Measurements from ENCODE around the gene CYP26C1. TPM values are rescaled to one million over a fixed set of nuclear protein-coding genes. Genes with fewer than 3 reads are reported as not detected.

CYP26C1 gene
- total RNA-seq, 1 experiment from 2014 or later: 0.07 TPM

GRCh38 chr10:93077860-93078337 lies 17.3 kb downstream of the CYP26C1 start:
- Histone ChIP-seq H3K79me2 (ENCODE audit: insufficient read depth, low read length) (no peaks in the 10 kb centered on the region), H3K27ac (ENCODE audit: low read depth, low read length) (no peak overlapping the region), H2AFZ (ENCODE audit: low read depth, low read length, poor library complexity, severe bottlenecking) (no peak overlapping the region), H3K9ac (ENCODE audit: low read length) (no peak overlapping the region), H3K36me3 (ENCODE audit: control insufficient read depth in 1 of 2, insufficient read depth in 2 of 2, low read length in 2 of 2) (no peaks in the 10 kb centered on the region), H3K27me3 (ENCODE audit: insufficient read depth, low read length) (no peaks in the 10 kb centered on the region), H3K9me3 (ENCODE audit: control insufficient read depth in 1 of 2, insufficient read depth in 1 of 2, low read depth in 1 of 2, low read length in 2 of 2) (no peaks in the 10 kb centered on the region), H3K9me2 (ENCODE audit: insufficient read depth) (no peaks in the 10 kb centered on the region), H4K20me1 (ENCODE audit: insufficient read depth) (no peaks in the 10 kb centered on the region), H3K4me3 (replicated peaks in 1 of 2; ENCODE audit: low read depth in 1 of 2, low read length in 2 of 2) (no peak overlapping the region), H3K4me2 (ENCODE audit: low read length) (no peak overlapping the region), H3K4me1 (ENCODE audit: control insufficient read depth in 1 of 2, insufficient read depth in 2 of 2, low read length in 2 of 2) (peaks cover 8 to 23% of the 10 kb centered on the region in 2 experiments; a peak in 2 of 4 replicates)
- ChIA-PET RAD21 (ENCODE audit: low non-redundant PET in 1 of 2, low total read pairs in 2 of 2, uncharacterized antibody in 2 of 2, unreplicated experiment in 2 of 2) (no interaction called here), POLR2A (no interaction called here), CTCF (interaction anchor here (1.0 kb wide), 1 partner anchor 10 kb away, joined by 3 read pairs; no protein-coding TSS in a partner anchor)
- no peak for DNase-seq (ENCODE audit: low read depth, low spot score)
- no peak for TF ChIP-seq CTCF (IDR thresholded peaks at IDR 0.05 in 2 of 3, conservative IDR thresholded peaks at IDR 0.05 in 1 of 3; ENCODE audit: borderline replicate concordance in 1 of 3, insufficient read depth in 1 of 3, low read depth in 2 of 3, low read length in 2 of 3)
- no peak for TF ChIP-seq TCF7L2 (IDR thresholded peaks at IDR 0.05; ENCODE audit: borderline replicate concordance, extremely low read depth, insufficient read depth, insufficient read length)
- no peak for TF ChIP-seq REST (IDR thresholded peaks at IDR 0.05; ENCODE audit: low read depth)
- no peak for TF ChIP-seq SRF (IDR thresholded peaks at IDR 0.05; ENCODE audit: low read depth)
- no peak for TF ChIP-seq ZNF274 (IDR thresholded peaks at IDR 0.05; ENCODE audit: low read depth, low read length)
- no peak for TF ChIP-seq POLR2A (IDR thresholded peaks at IDR 0.05; ENCODE audit: borderline replicate concordance, extremely low read depth, insufficient read depth, insufficient read length)
- intact Hi-C loops (cut with micrococcal nuclease): loop anchor here (10.0 kb wide), 1 partner anchor 193 kb away; no protein-coding TSS in a partner anchor
- no peak for ATAC-seq
- no TSS peak for BruUV-seq (replicated peaks)

Data from HCT116 (cell line).